Natural killer cell (primary cell): ENCODE data around the gene NHLRC4. TPM values are rescaled to one million over a fixed set of nuclear protein-coding genes. Genes with fewer than 3 reads are reported as not detected.

Experiments
- ATAC-seq, 3 donors: fragments of 150-1000 bp in 2 of 3; fragments of 200-7000 bp in 1 of 3; cut with Tn5 transposase; 1 replicate in 1 of 3; 2 replicates in 2 of 3; pipeline ENCODE4 v1.10.0; 2021; ENCODE audit warnings: mild to moderate bottlenecking in 2 of 3, moderate library complexity in 2 of 3
- DNase-seq, 2 donors: peaks; one replicate each; pipeline versions ENCODE4 v3.0.0 to v3.0.0-alpha.2; 2013 to 2021; ENCODE audit warnings: mixed read lengths in 1 of 2
- H3K27ac ChIP-seq: one replicate; pipeline ENCODE4 v1.5.1; 2013; ENCODE audit warnings: mild to moderate bottlenecking, low read length
- H3K27me3 ChIP-seq: one replicate; pipeline ENCODE4 v1.6.1; 2013; ENCODE audit warnings: low read length; ENCODE audit not compliant: control insufficient read depth, insufficient read depth
- H3K36me3 ChIP-seq: one replicate; pipeline ENCODE4 v1.6.1; 2013; ENCODE audit warnings: low read length; ENCODE audit not compliant: control insufficient read depth, insufficient read depth
- H3K4me1 ChIP-seq: one replicate; pipeline ENCODE4 v1.6.1; 2013; ENCODE audit warnings: low read length; ENCODE audit not compliant: control insufficient read depth, insufficient read depth
- H3K4me3 ChIP-seq: one replicate; pipeline ENCODE4 v1.5.1; 2013; ENCODE audit warnings: low read length
- H3K9me3 ChIP-seq: one replicate; pipeline ENCODE4 v1.6.1; 2013; ENCODE audit warnings: low read length; ENCODE audit not compliant: control insufficient read depth, insufficient read depth
- H3K27ac Mint-ChIP-seq, 2 donors: one replicate each; pipeline ENCODE4 v1.8.0; 2022; ENCODE audit warnings: mild to moderate bottlenecking in 2 of 2, mixed read lengths in 2 of 2, moderate library complexity in 1 of 2
- H3K27me3 Mint-ChIP-seq, 2 donors: one replicate each; pipeline ENCODE4 v1.8.0; 2022; ENCODE audit warnings: low read depth in 2 of 2, mixed read lengths in 2 of 2
- H3K36me3 Mint-ChIP-seq: one replicate; pipeline ENCODE4 v1.8.0; 2022; ENCODE audit warnings: mixed read lengths
- H3K4me1 Mint-ChIP-seq, 2 donors: one replicate each; pipeline ENCODE4 v1.8.0; 2022; ENCODE audit warnings: mixed read lengths in 2 of 2
- H3K4me3 Mint-ChIP-seq: one replicate; pipeline ENCODE4 v1.8.0; 2022; ENCODE audit warnings: mild to moderate bottlenecking, moderate library complexity, mixed read lengths
- H3K9me3 Mint-ChIP-seq, 2 donors: one replicate each; pipeline ENCODE4 v1.8.0; 2022; ENCODE audit warnings: mixed read lengths in 2 of 2
- CTCF ChIP-seq: fragments of 200-600 bp; IDR thresholded peaks from one replicate; pipeline ENCODE4 v1.8.0; 2022; ENCODE audit warnings: antibody characterized with exemption
- WGBS: methylation state at CpG from one replicate; pipeline ENCODE4 v1.1.7; 2013; ENCODE audit warnings: missing lambda C conversion rate; ENCODE audit not compliant: insufficient coverage; 5-methylcytosine and 5-hydroxymethylcytosine counted together
- intact Hi-C: fragments of 100-400 bp; cut with micrococcal nuclease; formaldehyde crosslinking; loops from one replicate; pipeline ENCODE4 v1.14.2; 2022
- total RNA-seq, 4 donors: library from RNA; stranded (reverse); fragments of 120-200 nt in 1 of 4; gene quantifications; one replicate each; pipeline versions ENCODE4 v1.2.3 to v1.2.4, GENCODE V29; 2013 to 2022

NHLRC4 gene
- total RNA-seq, 3 donors from 2014 or later (not counting 1 experiment from before 2014, with no cell fraction given), result 0.28 to 0.75 (median 0.35) TPM

- Mint-ChIP-seq H3K27me3 (no peaks in the 10 kb centered on the region), H3K4me1 (peaks cover 10 to 26% of the 10 kb centered on the region in 2 donors), H3K4me3 (no peak overlapping the region), H3K27ac (no peak overlapping the region), H3K9me3 (no peaks in the 10 kb centered on the region), H3K36me3 (no peaks in the 10 kb centered on the region)
- TF ChIP-seq CTCF, result no peak
- DNase-seq, result no peak
- intact Hi-C loops, result no loop called here
- Histone ChIP-seq H3K36me3 (peaks cover 17% of the 10 kb centered on the region), H3K4me1 (peaks cover 3% of the 10 kb centered on the region), H3K4me3 (no peak overlapping the region), H3K27ac (no peak overlapping the region), H3K9me3 (no peaks in the 10 kb centered on the region), H3K27me3 (no peaks in the 10 kb centered on the region)
- no peak for ATAC-seq
- WGBS, result 97% methylated on average over 29 of the region's 29 CpGs
These were observed 26.0 kb upstream of the NHLRC4 start for GRCh38 chr16:540645-541340.

- Mint-ChIP-seq H3K27ac (no peak overlapping the region), H3K4me3 (no peak overlapping the region), H3K4me1 (peaks cover 10 to 32% of the 10 kb centered on the region in 2 donors), H3K27me3 (no peaks in the 10 kb centered on the region), H3K36me3 (no peaks in the 10 kb centered on the region), H3K9me3 (no peaks in the 10 kb centered on the region)
- 98% methylated on average over 51 of the region's 51 CpGs for WGBS
- no peak for DNase-seq
- Histone ChIP-seq H3K4me3 (no peak overlapping the region), H3K27ac (no peak overlapping the region), H3K4me1 (peaks cover 24% of the 10 kb centered on the region), H3K27me3 (no peaks in the 10 kb centered on the region), H3K9me3 (no peaks in the 10 kb centered on the region), H3K36me3 (peaks cover 5% of the 10 kb centered on the region)
- intact Hi-C loops, result no loop called here
- no peak for ATAC-seq
- no peak for TF ChIP-seq CTCF
These were observed 23.3 kb upstream of the NHLRC4 start for GRCh38 chr16:543301-544164.

- Mint-ChIP-seq H3K27ac (peak overlapping the region in 1 of 2 donors; percentile 18), H3K9me3 (no peaks in the 10 kb centered on the region), H3K36me3 (no peaks in the 10 kb centered on the region), H3K4me3 (no peak overlapping the region), H3K27me3 (no peaks in the 10 kb centered on the region), H3K4me1 (peaks cover 10 to 25% of the 10 kb centered on the region in 2 donors)
- intact Hi-C loops, result no loop called here
- H3K27ac ChIP-seq, result no peak overlapping the region
- H3K4me1 ChIP-seq, result peaks cover 24% of the 10 kb centered on the region
- ATAC-seq, result no peak
- peaks cover 8% of the 10 kb centered on the region for H3K36me3 ChIP-seq
- TF ChIP-seq CTCF, result no peak
- DNase-seq, result no peak
- no peak overlapping the region for H3K4me3 ChIP-seq
- no peaks in the 10 kb centered on the region for H3K27me3 ChIP-seq
- no peaks in the 10 kb centered on the region for H3K9me3 ChIP-seq
- 96% methylated on average over 41 of the region's 46 CpGs for WGBS
These were observed 22.3 kb upstream of the NHLRC4 start for GRCh38 chr16:544517-544916.
